AG04450 (cell line): ENCODE measurements around the gene FXYD5. TPM values are rescaled to one million over a fixed set of nuclear protein-coding genes. Genes with fewer than 3 reads are reported as not detected.

ENCODE experiments used
- CTCF ChIA-PET: fragments of 300-600, 350-600 bp; formaldehyde crosslinking; extraction: SDS; loops from one replicate; lab custom pipeline; 2022; ENCODE audit warnings: antibody characterized with exemption, inconsistent platforms; lab: Charles Lee
- POLR2A ChIA-PET: fragments of 350-600 bp; formaldehyde crosslinking; extraction: SDS; loops from one replicate; lab custom pipeline; 2021; ENCODE audit warnings: antibody characterized with exemption, inconsistent platforms; lab: Yijun Ruan, JAX
- DNase-seq: peaks from one replicate; pipeline ENCODE4 v3.0.0-alpha.2; 2011; ENCODE audit warnings: low read depth, low spot score
- H3K27ac ChIP-seq: one replicate; pipeline ENCODE4 v1.5.1; 2012; ENCODE audit warnings: low read depth, low read length, control low read depth
- H3K27me3 ChIP-seq: one replicate; pipeline ENCODE4 v1.6.0; 2012; ENCODE audit warnings: low read length; ENCODE audit not compliant: control insufficient read depth, insufficient read depth
- H3K4me3 ChIP-seq: 2 replicates; pipeline ENCODE4 v1.5.1; 2011; ENCODE audit warnings: mild to moderate bottlenecking, low read depth, low read length, control low read depth
- H3K9me3 ChIP-seq: 2 replicates; pipeline ENCODE4 v1.5.1; 2012; ENCODE audit warnings: low read length; ENCODE audit not compliant: control insufficient read depth, insufficient read depth
- CTCF ChIP-seq: IDR thresholded peaks from 2 replicates; pipeline ENCODE4 v1.5.1; 2011; ENCODE audit warnings: low read depth, low read length, control low read depth, inconsistent platforms
- polyA plus RNA-seq: library from polyadenylated mRNA; depleted of rRNA; stranded (reverse); fragments of >200 nt; gene quantifications from 2 replicates; pipeline ENCODE4 v1.2.3, GENCODE V29; 2011

Gene FXYD5
- polyA plus RNA-seq, 1 experiment: 80.3 TPM

- H3K27me3 ChIP-seq: peaks cover 3% of the 10 kb centered on the region
- TF ChIP-seq CTCF: no peak
- H3K4me3 ChIP-seq: no peak overlapping the region
- H3K27ac ChIP-seq: no peak overlapping the region
- no peak for DNase-seq
- POLR2A ChIA-PET: no interaction called here
- no peaks in the 10 kb centered on the region for H3K9me3 ChIP-seq
- CTCF ChIA-PET: no interaction called here
Measured at GRCh38 chr19:35209646-35210045, 55.1 kb downstream of the FXYD5 start.

- Histone ChIP-seq H3K9me3 (no peaks in the 10 kb centered on the region; the same call in 1 of the 2 replicates), H3K4me3 (no peak overlapping the region), H3K27ac (no peak overlapping the region), H3K27me3 (no peaks in the 10 kb centered on the region)
- no peak for DNase-seq
- ChIA-PET POLR2A (no interaction called here), CTCF (no interaction called here)
- TF ChIP-seq CTCF: no peak
Measured at GRCh38 chr19:35211545-35212230, 57.2 kb downstream of the FXYD5 start.

GRCh38 chr19:35212241-35212640, 57.7 kb downstream of the FXYD5 start:
- Histone ChIP-seq H3K27me3 (no peaks in the 10 kb centered on the region), H3K27ac (no peak overlapping the region), H3K9me3 (no peaks in the 10 kb centered on the region; the same call in 1 of the 2 replicates), H3K4me3 (no peak overlapping the region)
- no peak for TF ChIP-seq CTCF
- POLR2A ChIA-PET: no interaction called here
- CTCF ChIA-PET: no interaction called here
- DNase-seq: no peak

- H3K27ac ChIP-seq: no peak overlapping the region
- POLR2A ChIA-PET: no interaction called here
Measured at GRCh38 chr19:35213663-35214632, 59.4 kb downstream of the FXYD5 start.

More at GRCh38 chr19:35213663-35214632, 59.4 kb downstream of the FXYD5 start:
- Histone ChIP-seq H3K27me3 (no peaks in the 10 kb centered on the region), H3K9me3 (no peaks in the 10 kb centered on the region; the same call in 1 of the 2 replicates), H3K4me3 (no peak overlapping the region)
- DNase-seq: no peak
- CTCF ChIA-PET: interaction anchor here (0.6 kb wide), 1 partner anchor 62 kb away, joined by 8 read pairs; no protein-coding TSS in a partner anchor
- TF ChIP-seq CTCF: no peak
